ENCODE results near the gene PLEKHJ1. TPM values are rescaled to one million over a fixed set of nuclear protein-coding genes. Genes with fewer than 3 reads are reported as not detected.

Gene PLEKHJ1
- total RNA-seq, 4 donors from 2014 or later, result 41.6 to 56.7 (median 51.7) TPM

DNA sequence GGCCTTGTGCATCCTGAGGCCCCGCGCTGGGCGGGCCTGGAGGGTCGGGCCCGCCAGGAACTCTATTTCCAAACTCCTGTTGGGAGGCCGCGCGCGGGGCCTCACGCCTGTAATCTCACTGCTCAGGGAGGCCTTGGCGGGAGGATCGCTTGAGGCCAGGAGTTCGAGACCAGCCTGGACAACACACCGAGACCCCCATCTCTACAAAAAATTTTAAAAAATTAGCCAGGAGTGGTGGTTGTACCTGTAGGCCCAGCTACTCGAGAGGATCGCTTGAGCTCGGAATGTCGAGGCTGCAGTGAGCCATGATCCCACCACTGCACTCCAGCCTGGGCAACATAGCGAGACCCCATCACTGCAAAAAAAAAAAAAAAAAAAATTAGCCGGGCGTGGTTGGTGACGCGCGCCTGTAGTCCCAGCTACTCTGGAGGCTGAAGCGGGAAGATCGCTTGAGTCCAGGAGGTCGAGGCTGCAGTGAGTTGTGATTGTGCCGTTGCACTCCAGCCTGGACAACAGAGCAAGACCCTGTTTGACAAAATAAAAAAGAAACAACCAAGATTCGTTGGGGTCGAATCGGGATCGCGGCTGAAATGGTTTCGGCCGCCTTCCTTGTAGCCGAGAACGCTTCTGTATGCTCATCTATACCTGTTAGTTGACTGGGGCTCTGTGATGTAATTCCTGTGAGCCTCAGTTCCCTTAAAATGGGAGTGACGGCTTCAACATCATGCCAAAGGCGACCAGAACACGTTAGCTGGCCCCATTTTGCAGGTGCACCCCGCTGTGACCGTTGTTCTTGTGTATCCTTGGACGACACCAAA, 1.1 kb upstream of the PLEKHJ1 start:
- H3K4me3 ChIP-seq, result peak overlapping the region; percentile 70 to 99
- peak overlapping the region; percentile 94 to 99 (median 96) for H3K27ac ChIP-seq
- H3K36me3 ChIP-seq, result peaks cover 0 to 21% of the 10 kb centered on the region in 2 donors
- no peaks in the 10 kb centered on the region for H3K27me3 ChIP-seq
- peaks cover 0 to 81% (median 51%) of the 10 kb centered on the region in 3 donors for H3K4me1 ChIP-seq
- 65 to 72% methylated on average over 6 to 19 of the region's 43 CpGs for WGBS, 2 donors (ENCODE audit: low coverage in 1 of 2)
- H3K9me3 ChIP-seq, result no peaks in the 10 kb centered on the region
- ATAC-seq, result peak; percentile 51
- TF ChIP-seq POLR2AphosphoS5 (IDR thresholded peaks at IDR 0.05) (no peak), CTCF (IDR thresholded peaks at IDR 0.05) (no peak), EP300 (IDR thresholded peaks at IDR 0.05) (no peak), POLR2A (IDR thresholded peaks at IDR 0.05) (no peak)

- TF ChIP-seq POLR2A (IDR thresholded peaks at IDR 0.05) (peak; percentile 28 to 33), EP300 (IDR thresholded peaks at IDR 0.05) (no peak), CTCF (IDR thresholded peaks at IDR 0.05) (no peak), POLR2AphosphoS5 (IDR thresholded peaks at IDR 0.05) (peak; percentile 72)
- Histone ChIP-seq H3K4me1 (peaks cover 0 to 78% (median 42%) of the 10 kb centered on the region in 3 donors), H3K4me3 (peak overlapping the region; percentile 70 to 99), H3K9me3 (no peaks in the 10 kb centered on the region), H3K27ac (peak overlapping the region; percentile 94 to 99 (median 96)), H3K36me3 (peaks cover 0 to 34% of the 10 kb centered on the region in 2 donors), H3K27me3 (no peaks in the 10 kb centered on the region)
- WGBS, 2 donors (ENCODE audit: low coverage in 1 of 2), result no CpG with 5 or more reads among the region's 28 CpGs
- no peak for ATAC-seq
Observed at GRCh38 chr19:2236064-2236313, 140 bp downstream of the PLEKHJ1 start.

DNA sequence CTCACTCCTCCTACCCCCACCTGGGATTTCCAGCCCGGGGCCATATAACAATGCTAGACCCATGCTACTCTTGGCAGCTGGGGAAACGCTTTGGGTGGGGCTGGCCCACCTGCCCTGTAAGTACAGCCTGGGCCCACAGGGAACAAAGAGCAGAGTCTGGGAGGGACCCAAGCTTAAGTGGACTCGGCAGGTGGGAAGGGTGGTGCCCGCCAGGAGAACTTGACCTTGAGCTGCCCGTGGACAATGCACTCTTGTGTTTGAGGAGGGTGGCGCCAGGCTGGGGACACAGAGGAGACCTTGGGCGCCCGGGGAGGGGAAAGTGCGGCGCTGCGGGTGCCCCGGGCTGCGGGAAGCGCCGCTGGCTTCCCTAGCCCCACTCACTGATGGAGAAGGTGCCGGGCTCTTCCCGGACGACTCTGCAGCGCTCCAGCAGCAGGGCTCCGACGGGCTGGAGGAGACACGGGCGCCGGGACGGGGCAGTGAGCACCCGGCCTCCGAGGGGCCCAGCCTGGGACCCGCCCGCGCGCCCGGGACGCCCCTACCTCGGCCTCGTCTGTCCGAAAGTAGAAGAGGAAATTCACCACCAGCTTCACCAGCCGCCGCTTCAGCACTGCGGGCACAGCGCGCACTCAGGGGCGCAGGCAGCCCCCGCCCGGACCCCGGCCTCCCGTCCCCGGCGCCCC, 607 bp downstream of the PLEKHJ1 start:
- Histone ChIP-seq H3K4me1 (peaks cover 0 to 76% (median 37%) of the 10 kb centered on the region in 3 donors), H3K36me3 (peaks cover 0 to 39% of the 10 kb centered on the region in 2 donors), H3K27me3 (no peaks in the 10 kb centered on the region), H3K4me3 (peak overlapping the region; percentile 70 to 99), H3K27ac (peak overlapping the region; percentile 94 to 99 (median 96)), H3K9me3 (no peaks in the 10 kb centered on the region)
- WGBS, 2 donors (ENCODE audit: low coverage in 1 of 2), result 5% methylated on average over 4 of the region's 48 CpGs; no CpG with 5 or more reads in 1 of the 2 donors
- no peak for ATAC-seq
- TF ChIP-seq POLR2A (IDR thresholded peaks at IDR 0.05) (no peak), EP300 (IDR thresholded peaks at IDR 0.05) (no peak)

DNA sequence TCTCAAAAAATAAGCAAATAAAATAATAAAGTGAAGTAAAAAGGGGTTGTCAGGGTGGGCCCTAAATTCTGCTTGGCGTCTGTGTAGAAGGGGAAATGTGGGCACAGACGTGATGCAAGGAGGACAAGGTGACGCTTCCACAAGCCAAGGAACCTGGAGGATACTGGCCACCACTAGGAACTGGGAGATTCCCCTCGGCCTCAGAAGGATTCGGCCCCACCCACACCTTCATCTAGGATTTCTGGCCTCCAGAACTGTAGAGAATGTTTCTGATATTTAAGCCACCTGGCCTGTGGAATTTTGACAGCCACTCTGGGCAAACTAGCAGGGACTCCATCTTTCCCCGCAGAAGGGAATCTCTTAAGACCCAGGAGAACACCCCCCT, 1.1 kb downstream of the PLEKHJ1 start:
- H3K27me3 ChIP-seq, result no peaks in the 10 kb centered on the region
- peak overlapping the region in 3 of 4 donors; percentile 94 to 99 (median 98) for H3K27ac ChIP-seq
- peaks cover 0 to 71% (median 32%) of the 10 kb centered on the region in 3 donors for H3K4me1 ChIP-seq
- H3K36me3 ChIP-seq, result peaks cover 0 to 44% of the 10 kb centered on the region in 2 donors
- 29% methylated on average over 6 of the region's 6 CpGs; no CpG with 5 or more reads in 1 of the 2 donors for WGBS, 2 donors (ENCODE audit: low coverage in 1 of 2)
- H3K9me3 ChIP-seq, result no peaks in the 10 kb centered on the region
- ATAC-seq, result no peak
- peak overlapping the region; percentile 70 to 99 for H3K4me3 ChIP-seq
- no peak for TF ChIP-seq POLR2AphosphoS5 (IDR thresholded peaks at IDR 0.05)
- no peak for TF ChIP-seq CTCF (IDR thresholded peaks at IDR 0.05)
- no peak for TF ChIP-seq POLR2A (IDR thresholded peaks at IDR 0.05)
- TF ChIP-seq EP300 (IDR thresholded peaks at IDR 0.05), result no peak

GRCh38 chr19:2233601-2234280, 2.4 kb downstream of the PLEKHJ1 start:
- WGBS, 2 donors (ENCODE audit: low coverage in 1 of 2), result 90% methylated on average over 4 of the region's 25 CpGs; no CpG with 5 or more reads in 1 of the 2 donors
- ATAC-seq, result no peak
- Histone ChIP-seq H3K27me3 (no peaks in the 10 kb centered on the region), H3K4me1 (peaks cover 0 to 59% (median 25%) of the 10 kb centered on the region in 3 donors), H3K9me3 (no peaks in the 10 kb centered on the region), H3K27ac (peak overlapping the region in 1 of 4 donors; percentile 18), H3K4me3 (no peak overlapping the region), H3K36me3 (peaks cover 0 to 56% of the 10 kb centered on the region in 2 donors)
- no peak for TF ChIP-seq CTCF (IDR thresholded peaks at IDR 0.05)
- TF ChIP-seq EP300 (IDR thresholded peaks at IDR 0.05), result no peak
- TF ChIP-seq POLR2AphosphoS5 (IDR thresholded peaks at IDR 0.05), result no peak
- TF ChIP-seq POLR2A (IDR thresholded peaks at IDR 0.05), result no peak

Measured in gastroesophageal sphincter (tissue), 4 donors.